HTR-8/SVneo (cell line): Measurements from ENCODE around the gene POLD4.
A peak's percentile ranks its signal among the peaks of the same experiment; 100 is the strongest.

Source experiments
- DNase-seq: peaks from one replicate; pipeline ENCODE4 v3.0.0; 2011; ENCODE audit warnings: low spot score, mixed read lengths; ENCODE audit not compliant: insufficient read length
- FAIRE-seq: peaks from 2 replicates; lab custom pipeline; 2011; peaks lifted over from hg19 to GRCh38; lab: Jason Lieb, UNC

Gene POLD4

GRCh38 chr11:67390947-67391303, 37.6 kb upstream of the POLD4 start:
- DNase-seq, result no peak
- FAIRE-seq, result no peak

- FAIRE-seq (peak; percentile 93), DNase-seq (peak; percentile 79)
Observed at GRCh38 chr11:67389477-67389876, 36.1 kb upstream of the POLD4 start.

GRCh38 chr11:67387518-67387917, 34.2 kb upstream of the POLD4 start:
- FAIRE-seq (no peak), DNase-seq (no peak)

DNA sequence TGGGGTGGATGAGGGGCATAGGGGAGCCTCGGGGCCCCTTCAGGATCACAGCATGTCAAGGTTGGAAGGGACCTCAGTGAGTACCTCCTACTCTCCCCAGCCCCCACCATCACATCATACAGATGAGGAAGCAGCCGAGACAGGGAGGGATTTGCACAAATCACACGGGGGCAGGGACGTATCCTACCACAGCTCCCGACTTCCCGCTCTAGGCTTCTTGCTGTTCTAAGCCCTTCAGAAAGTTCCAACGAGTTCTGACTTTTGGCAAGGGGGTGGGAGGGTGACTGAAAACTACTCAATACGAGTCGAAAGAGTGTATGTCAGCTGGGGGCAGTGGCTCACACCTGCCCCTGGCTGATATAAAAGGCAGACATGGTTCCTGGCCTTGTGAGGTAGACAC, 33.7 kb upstream of the POLD4 start:
- DNase-seq, result no peak
- no peak for FAIRE-seq

DNA sequence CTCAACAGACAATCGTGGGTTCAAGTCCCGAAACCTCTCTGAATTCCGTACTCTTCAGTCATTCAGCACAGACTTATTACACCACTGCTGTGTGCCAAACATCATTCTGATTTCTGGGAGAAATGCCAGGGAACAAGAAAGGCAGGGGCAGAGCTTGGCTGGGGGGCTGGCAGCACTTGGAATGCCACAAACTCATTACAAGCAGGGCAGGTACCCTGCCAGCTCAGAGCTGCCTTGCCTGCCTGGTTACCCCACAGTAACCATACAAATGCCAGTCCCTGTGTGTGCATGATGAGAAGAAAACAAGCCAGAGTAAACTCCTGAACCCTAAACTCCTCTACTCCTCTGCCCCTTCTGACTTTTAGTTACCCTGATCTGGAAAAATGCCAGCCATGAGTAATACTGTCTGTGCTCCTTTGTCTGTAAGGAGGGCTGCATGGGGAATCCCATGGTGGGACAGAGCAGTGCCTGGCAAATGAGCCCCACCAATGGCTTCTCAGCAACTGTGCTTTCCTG, 31.6 kb upstream of the POLD4 start:
- DNase-seq (no peak), FAIRE-seq (peak; percentile 79)

DNA sequence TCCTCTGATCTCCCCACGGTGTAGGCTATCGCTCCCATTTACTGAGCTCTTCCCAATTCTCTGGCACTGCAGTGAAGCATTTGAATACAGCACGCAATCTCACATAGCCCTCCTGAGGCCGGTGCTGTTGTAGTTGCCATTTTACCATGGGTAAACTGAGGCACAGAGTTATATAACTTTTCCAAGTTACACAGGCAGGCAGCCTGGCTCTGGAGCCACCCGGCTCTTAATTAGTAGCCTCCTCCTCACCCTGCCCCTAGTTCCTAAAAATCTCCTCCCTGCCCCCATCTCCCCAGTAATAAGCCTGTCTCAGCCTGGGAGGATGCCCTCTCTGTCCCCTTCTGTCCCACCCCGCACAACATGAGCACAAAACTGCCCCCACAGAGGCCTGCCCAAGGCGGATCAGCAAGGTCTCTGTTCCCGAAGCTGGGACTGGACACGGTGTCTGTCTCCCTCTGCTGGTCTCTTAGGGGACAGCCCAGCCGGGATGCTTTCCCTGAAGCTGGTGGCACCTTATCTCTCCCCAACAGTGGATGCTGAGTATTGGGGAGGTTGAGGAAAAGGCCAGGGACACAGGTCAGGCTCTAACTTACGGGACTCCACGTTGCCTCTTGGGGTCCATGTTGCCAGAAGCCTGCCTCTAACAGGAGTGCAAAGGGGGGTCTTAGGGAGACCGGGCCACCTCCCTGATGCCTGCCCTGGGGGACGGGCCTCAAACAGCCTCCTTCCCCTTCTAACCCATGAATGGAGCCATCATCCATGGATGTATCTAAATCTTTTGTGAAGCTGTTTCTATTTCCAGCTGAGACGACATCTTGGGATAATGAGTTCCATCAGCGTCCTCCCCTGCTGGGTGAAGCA, 29.2 kb upstream of the POLD4 start:
- DNase-seq, result peak; percentile 85
- FAIRE-seq, result peak; percentile 82

GRCh38 chr11:67381244-67381972, 28.1 kb upstream of the POLD4 start:
- DNase-seq, result no peak
- no peak for FAIRE-seq

- DNase-seq (peak; percentile 79), FAIRE-seq (peak; percentile 85)
Observed at GRCh38 chr11:67379061-67380058, 26.0 kb upstream of the POLD4 start.

- FAIRE-seq, result no peak
- DNase-seq, result no peak
Observed at GRCh38 chr11:67378544-67378943, 25.2 kb upstream of the POLD4 start.

GRCh38 chr11:67376873-67377808, 23.8 kb upstream of the POLD4 start:
- FAIRE-seq (peak; percentile 80), DNase-seq (no peak)

DNA sequence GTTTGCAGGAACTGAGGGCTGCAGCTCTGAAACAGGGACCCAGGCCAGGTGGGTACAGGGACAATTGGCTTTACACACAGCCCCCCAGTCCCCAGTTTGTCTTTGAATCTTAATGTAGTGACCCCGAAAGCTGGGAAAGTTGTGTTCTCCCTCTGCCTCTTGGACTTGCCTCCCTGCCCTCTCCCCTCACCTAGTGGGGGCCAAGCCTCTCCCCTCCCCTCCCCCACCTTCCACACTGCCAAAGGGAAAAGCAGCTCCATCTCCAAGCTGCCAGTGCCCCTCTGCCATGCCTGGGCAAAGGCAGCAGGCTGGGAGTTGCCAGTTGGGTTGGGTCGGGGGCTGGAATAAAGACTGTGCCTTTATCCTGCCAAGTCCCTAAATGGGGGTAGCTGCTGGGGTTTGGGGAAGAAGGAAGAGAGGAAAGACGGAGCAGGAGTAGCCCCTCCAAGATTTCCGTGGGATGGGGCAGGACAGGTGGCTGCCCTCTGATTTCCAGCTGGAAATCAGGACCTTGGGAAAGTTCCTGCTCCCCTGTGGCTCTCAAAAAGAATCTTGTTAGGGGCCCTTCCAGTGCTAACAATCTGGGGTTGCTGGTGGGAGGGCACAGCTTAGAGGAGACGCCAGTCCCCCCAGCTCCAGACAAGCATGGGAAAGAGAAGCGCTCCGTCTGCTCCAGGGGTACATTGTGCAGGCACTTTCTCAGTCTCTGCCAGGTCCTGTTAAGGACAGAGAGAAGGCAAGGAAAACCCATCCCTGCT, 22.9 kb upstream of the POLD4 start:
- FAIRE-seq, result no peak
- no peak for DNase-seq

- DNase-seq (no peak), FAIRE-seq (peak; percentile 69)
Observed at GRCh38 chr11:67375320-67376055, 22.1 kb upstream of the POLD4 start.

DNA sequence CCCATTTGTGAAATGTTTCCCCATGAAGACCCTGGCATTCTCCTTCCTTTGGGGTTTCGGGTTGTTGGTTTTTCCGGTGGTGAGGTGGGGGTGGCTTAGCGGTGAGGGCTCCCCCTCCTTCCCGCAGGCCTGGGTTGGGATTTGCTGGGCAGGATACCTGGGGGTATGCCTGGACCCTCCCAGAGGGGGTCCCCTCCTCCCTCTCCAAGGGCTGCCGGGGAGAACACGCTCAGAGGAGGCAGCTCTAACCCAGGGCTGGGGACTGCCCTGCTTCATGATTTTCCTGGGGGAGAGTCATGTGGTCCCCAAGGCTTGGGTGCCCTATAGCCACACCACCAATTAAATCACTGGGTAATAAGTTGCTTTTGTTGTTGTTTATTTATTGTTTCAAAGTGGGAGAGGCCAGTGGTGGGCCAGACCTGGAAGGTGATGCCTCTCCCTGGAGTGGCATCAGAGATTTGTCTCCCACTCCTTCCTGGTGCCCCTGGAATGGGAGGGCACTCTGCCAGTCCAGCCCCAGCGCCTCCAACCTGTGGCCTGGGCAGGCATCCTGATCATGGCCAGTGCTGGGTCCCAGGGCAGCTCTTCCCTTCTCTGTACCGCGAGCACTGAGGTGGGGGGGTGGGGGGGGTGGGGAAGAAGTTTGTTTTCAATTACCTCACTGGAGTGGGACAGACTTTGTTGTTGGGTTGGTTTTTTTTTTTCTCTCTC, 21.4 kb upstream of the POLD4 start:
- FAIRE-seq (no peak), DNase-seq (no peak)

DNA sequence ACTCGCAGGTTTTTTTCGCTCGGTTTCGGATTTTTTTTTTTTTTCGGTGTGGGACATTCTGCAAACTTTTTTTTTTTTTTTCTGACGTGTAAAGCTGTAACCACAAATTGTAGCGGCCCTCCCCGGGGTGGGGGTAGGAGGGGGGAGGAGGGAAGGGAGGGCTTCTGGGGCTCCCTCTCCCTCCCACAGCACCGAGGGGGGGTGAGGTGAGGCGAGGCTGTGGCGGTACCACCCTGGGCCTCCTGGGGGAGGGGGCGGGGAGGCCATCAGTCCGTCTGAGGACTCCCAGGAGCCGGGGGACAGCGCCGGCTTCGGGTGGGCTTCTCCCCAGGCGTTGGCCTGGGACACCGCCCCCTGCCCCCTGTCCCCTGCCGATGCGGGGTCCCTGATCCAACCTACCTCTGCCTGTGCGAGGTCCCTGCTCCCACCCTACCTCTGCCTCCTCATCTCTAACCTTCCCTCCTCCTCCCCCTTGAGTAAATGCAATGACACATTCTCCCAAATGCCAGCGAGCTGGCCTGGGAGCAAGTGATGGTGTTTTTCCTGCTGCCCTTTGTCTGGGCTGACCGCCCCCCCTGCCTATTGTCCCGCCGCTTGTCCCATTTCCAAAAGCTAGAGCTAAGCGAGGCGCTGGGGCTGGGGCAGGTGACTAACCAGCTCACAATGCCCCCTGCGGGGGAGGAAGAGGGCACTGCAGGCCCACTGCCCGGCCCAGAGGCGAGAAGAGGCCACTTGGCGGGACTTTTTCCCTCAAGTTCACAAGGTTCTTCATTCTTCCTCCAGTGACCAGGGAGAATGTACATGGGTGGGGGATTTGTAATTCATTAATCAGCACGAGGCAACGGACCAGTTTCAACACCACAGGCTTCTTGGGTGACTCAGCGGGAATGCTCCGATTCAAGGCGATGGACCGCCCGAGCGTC, 20.6 kb upstream of the POLD4 start:
- DNase-seq (peak; percentile 93), FAIRE-seq (peak; percentile 98)

GRCh38 chr11:67372993-67373647, 19.8 kb upstream of the POLD4 start, which contains the start of gene CLCF1:
Gene CLCF1 (minus strand): TSS chr11:67373598. CDS start chr11:67373539, 59 bp downstream.
- no peak for DNase-seq
- FAIRE-seq, result no peak
